OCI-LY3 (cell line): ENCODE measurements around the gene DNM3.

Source experiments
- EZH2phosphoT487 ChIP-seq: fragments of 200-600 bp; shearing (Covaris generic); IDR thresholded peaks from 2 replicates; pipeline ENCODE4 v1.6.1; 2018; ENCODE audit warnings: antibody characterized with exemption, mixed run types, low read depth
- TF ChIP-seq, protein P1 (sequence below): fragments of 200-600, 300-600 bp; sonication (generic); IDR thresholded peaks from 2 replicates; pipeline ENCODE4 v1.5.1; 2014; ENCODE audit warnings: antibody characterized with exemption, low read length, low read depth

DNA sequence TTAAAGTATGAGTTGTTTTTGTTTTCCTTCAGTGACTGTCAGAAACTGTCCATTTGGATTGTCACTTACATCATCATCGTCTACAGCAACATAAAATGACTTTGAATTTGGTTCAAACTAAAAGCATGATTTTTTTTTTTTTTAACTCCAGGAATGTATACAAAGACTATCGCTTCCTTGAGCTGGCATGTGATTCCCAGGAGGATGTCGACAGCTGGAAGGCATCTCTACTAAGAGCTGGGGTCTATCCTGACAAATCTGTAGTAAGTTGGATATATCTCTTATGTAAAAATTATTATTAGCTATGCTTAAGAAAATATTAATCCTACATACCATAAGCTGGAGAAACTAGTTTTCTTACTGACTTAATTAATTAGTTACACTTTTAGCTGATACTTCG, 467.3 kb downstream of the DNM3 start:
- TF ChIP-seq, protein P1, sequence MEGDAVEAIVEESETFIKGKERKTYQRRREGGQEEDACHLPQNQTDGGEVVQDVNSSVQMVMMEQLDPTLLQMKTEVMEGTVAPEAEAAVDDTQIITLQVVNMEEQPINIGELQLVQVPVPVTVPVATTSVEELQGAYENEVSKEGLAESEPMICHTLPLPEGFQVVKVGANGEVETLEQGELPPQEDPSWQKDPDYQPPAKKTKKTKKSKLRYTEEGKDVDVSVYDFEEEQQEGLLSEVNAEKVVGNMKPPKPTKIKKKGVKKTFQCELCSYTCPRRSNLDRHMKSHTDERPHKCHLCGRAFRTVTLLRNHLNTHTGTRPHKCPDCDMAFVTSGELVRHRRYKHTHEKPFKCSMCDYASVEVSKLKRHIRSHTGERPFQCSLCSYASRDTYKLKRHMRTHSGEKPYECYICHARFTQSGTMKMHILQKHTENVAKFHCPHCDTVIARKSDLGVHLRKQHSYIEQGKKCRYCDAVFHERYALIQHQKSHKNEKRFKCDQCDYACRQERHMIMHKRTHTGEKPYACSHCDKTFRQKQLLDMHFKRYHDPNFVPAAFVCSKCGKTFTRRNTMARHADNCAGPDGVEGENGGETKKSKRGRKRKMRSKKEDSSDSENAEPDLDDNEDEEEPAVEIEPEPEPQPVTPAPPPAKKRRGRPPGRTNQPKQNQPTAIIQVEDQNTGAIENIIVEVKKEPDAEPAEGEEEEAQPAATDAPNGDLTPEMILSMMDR = no peak
- TF ChIP-seq EZH2phosphoT487 = no peak
